Measurements from ENCODE around the gene FOXN3.

GRCh38 chr14:89138846-89139245 lies 278.2 kb downstream of the FOXN3 start:
- no peak for TF ChIP-seq POLR2A (IDR thresholded peaks at IDR 0.05; ENCODE audit: extremely low read depth, insufficient read length)
- no peak for TF ChIP-seq CTCF (IDR thresholded peaks at IDR 0.05; ENCODE audit: low read depth, low read length)
- no peak for TF ChIP-seq MYC (IDR thresholded peaks at IDR 0.05; ENCODE audit: low read depth, low read length)
- TF ChIP-seq MAX (IDR thresholded peaks at IDR 0.05; ENCODE audit: low read depth, low read length), result no peak
